Activated naive CD4-positive, alpha-beta T cell treated with anti-CD3 and anti-CD28 coated beads, Interleukin-2, amount 50 U/mL, for 16 hours (primary cell): ENCODE results near the gene KNDC1.
"Not testable (repeated sequence)": the region's sequence is repeated elsewhere in the genome, so short reads cannot be mapped to it uniquely, and the experiment has no call there.

Experiments used
- DNase-seq: peaks from one replicate; pipeline ENCODE4 v3.0.0-alpha.2; 2020

KNDC1 gene

GRCh38 chr10:133227256-133227655 lies 67.2 kb downstream of the KNDC1 start:
- no peak for DNase-seq

GRCh38 chr10:133229265-133230043 lies 69.4 kb downstream of the KNDC1 start:
- DNase-seq: no peak

- no peak for DNase-seq
Observed at GRCh38 chr10:133230044-133230361, 70.0 kb downstream of the KNDC1 start, which contains the start of gene UTF1. Gene UTF1 (plus strand): TSS chr10:133230217. CDS start chr10:133230289, 72 bp downstream.

- DNase-seq: no peak
Observed at GRCh38 chr10:133230387-133231195, 70.6 kb downstream of the KNDC1 start.

- no peak for DNase-seq
Observed at GRCh38 chr10:133231244-133231945, 71.4 kb downstream of the KNDC1 start.

- DNase-seq: no peak
Observed at GRCh38 chr10:133231946-133232574, 72.0 kb downstream of the KNDC1 start.

- not testable (repeated sequence) for DNase-seq
Observed at GRCh38 chr10:133234796-133235195, 74.8 kb downstream of the KNDC1 start.

- DNase-seq: no peak
Observed at GRCh38 chr10:133235265-133235855, 75.3 kb downstream of the KNDC1 start.

- DNase-seq: no peak
Observed at GRCh38 chr10:133235932-133236331, 75.9 kb downstream of the KNDC1 start.

GRCh38 chr10:133236401-133237240 lies 76.6 kb downstream of the KNDC1 start:
- DNase-seq: no peak

GRCh38 chr10:133237241-133237587 lies 77.2 kb downstream of the KNDC1 start:
- no peak for DNase-seq

- DNase-seq: no peak
Observed at GRCh38 chr10:133237588-133238465, 77.8 kb downstream of the KNDC1 start, which contains the start of gene VENTX. Gene VENTX (plus strand): TSS chr10:133237855. CDS start chr10:133237915, 60 bp downstream.

- no peak for DNase-seq
Observed at GRCh38 chr10:133238466-133238804, 78.4 kb downstream of the KNDC1 start.

GRCh38 chr10:133239990-133240389 lies 80.0 kb downstream of the KNDC1 start:
- no peak for DNase-seq

- DNase-seq: no peak
Observed at GRCh38 chr10:133241501-133242205, 81.6 kb downstream of the KNDC1 start.

GRCh38 chr10:133242611-133243356 lies 82.8 kb downstream of the KNDC1 start:
- no peak for DNase-seq

GRCh38 chr10:133243593-133243992 lies 83.6 kb downstream of the KNDC1 start:
- DNase-seq: no peak

- DNase-seq: no peak
Observed at GRCh38 chr10:133245439-133246235, 85.6 kb downstream of the KNDC1 start.
